Amygdala (tissue), 56 donors: ENCODE measurements around the gene WDR45.

Experiments used
- DNase-seq, 56 donors: peaks; one replicate each; lab custom pipeline; 2025; lab: John Stamatoyannopoulos, UW

The WDR45 gene

GRCh38 chrX:49075347-49075746 lies 4.3 kb downstream of the WDR45 start:
- DNase-seq, result no peak

- peak; percentile 16 to 95 (median 86) for DNase-seq
Measured at GRCh38 chrX:49073601-49074575, 5.8 kb downstream of the WDR45 start, which contains the start of gene PRAF2. Gene PRAF2 (minus strand): TSS chrX:49074002. CDS start chrX:49073987, 15 bp downstream.

GRCh38 chrX:49072712-49073095 lies 7.0 kb downstream of the WDR45 start:
- no peak for DNase-seq

GRCh38 chrX:49071877-49072711 lies 7.6 kb downstream of the WDR45 start:
- peak in 49 of 56 donors; percentile 8 to 79 (median 44) for DNase-seq

- DNase-seq, result no peak
Measured at GRCh38 chrX:49070988-49071387, 8.7 kb downstream of the WDR45 start.

- no peak for DNase-seq
Measured at GRCh38 chrX:49069038-49069437, 10.6 kb downstream of the WDR45 start.

GRCh38 chrX:49067285-49068120 lies 12.2 kb downstream of the WDR45 start:
- DNase-seq, result no peak

- no peak for DNase-seq
Measured at GRCh38 chrX:49066690-49067089, 13.0 kb downstream of the WDR45 start.

- no peak for DNase-seq
Measured at GRCh38 chrX:49066278-49066677, 13.4 kb downstream of the WDR45 start.

- DNase-seq, result no peak
Measured at GRCh38 chrX:49064735-49065134, 15.0 kb downstream of the WDR45 start.

- no peak for DNase-seq
Measured at GRCh38 chrX:49064303-49064702, 15.4 kb downstream of the WDR45 start.

- DNase-seq, result no peak
Measured at GRCh38 chrX:49063715-49064114, 16.0 kb downstream of the WDR45 start.

GRCh38 chrX:49061916-49062315 lies 17.8 kb downstream of the WDR45 start:
- no peak for DNase-seq

- no peak for DNase-seq
Measured at GRCh38 chrX:49061490-49061889, 18.2 kb downstream of the WDR45 start.

- no peak for DNase-seq
Measured at GRCh38 chrX:49060914-49061313, 18.8 kb downstream of the WDR45 start.

- DNase-seq, result no peak
Measured at GRCh38 chrX:49059681-49060085, 20.0 kb downstream of the WDR45 start.

GRCh38 chrX:49059201-49059600 lies 20.5 kb downstream of the WDR45 start:
- no peak for DNase-seq

GRCh38 chrX:49058794-49059193 lies 20.9 kb downstream of the WDR45 start, which contains the start of gene CCDC120:
Gene CCDC120 (plus strand): TSS chrX:49058999. CDS start chrX:49062042, 3,043 bp downstream.
- DNase-seq, result no peak

- no peak for DNase-seq
Measured at GRCh38 chrX:49054073-49054762, 25.5 kb downstream of the WDR45 start.
